HepG2 (cell line): ENCODE measurements around the gene SLC16A3. TPM values are rescaled to one million over a fixed set of nuclear protein-coding genes. Genes with fewer than 3 reads are reported as not detected.
A peak's percentile ranks its signal among the peaks of the same experiment; 100 is the strongest.

Experiments
- ARNT2 ChIP-seq: sonication (generic); formaldehyde crosslinking; IDR thresholded peaks from 2 replicates; pipeline ENCODE4 v1.8.0; 2022; ENCODE audit warnings: mild to moderate bottlenecking, low read depth, missing genetic modification reagents, moderate library complexity
- ARNTL ChIP-seq: sonication (generic); formaldehyde crosslinking; IDR thresholded peaks from 2 replicates; pipeline ENCODE4 v1.4.0; 2020; ENCODE audit warnings: mild to moderate bottlenecking, missing genetic modification reagents
- GMEB1 ChIP-seq: sonication (generic); formaldehyde crosslinking; IDR thresholded peaks from 2 replicates; pipeline ENCODE4 v1.5.1; 2020; ENCODE audit warnings: missing genetic modification reagents, mild to moderate bottlenecking, borderline replicate concordance
- KDM4B ChIP-seq: sonication (generic); formaldehyde crosslinking; IDR thresholded peaks from 2 replicates; pipeline ENCODE4 v1.4.0; 2020; ENCODE audit warnings: missing genetic modification reagents
- KDM6A ChIP-seq: IDR thresholded peaks from 2 replicates; pipeline ENCODE4 v1.6.1; 2016; ENCODE audit warnings: low read depth
- LBX2 ChIP-seq: sonication (generic); formaldehyde crosslinking; IDR thresholded peaks from 2 replicates; pipeline ENCODE4 v1.5.0; 2020; ENCODE audit warnings: missing genetic modification reagents, mild to moderate bottlenecking, borderline replicate concordance
- REPIN1 ChIP-seq: sonication (generic); formaldehyde crosslinking; IDR thresholded peaks from 2 replicates; pipeline ENCODE4 v1.8.0; 2022; ENCODE audit warnings: missing genetic modification reagents, low read depth, mild to moderate bottlenecking, borderline replicate concordance
- TEAD3 ChIP-seq: optimal IDR thresholded peaks from 2 replicates; pipeline ENCODE3; 2016; ENCODE audit warnings: borderline replicate concordance
- TFDP1 ChIP-seq: IDR thresholded peaks from 2 replicates; pipeline ENCODE4 v1.6.1; 2016; ENCODE audit warnings: missing compliant biosample characterization, missing genetic modification reagents, borderline replicate concordance
- TP53 ChIP-seq: sonication (generic); formaldehyde crosslinking; conservative IDR thresholded peaks from 2 replicates; pipeline ENCODE4 v1.4.0; 2020; ENCODE audit warnings: missing genetic modification reagents
- ZBTB40 ChIP-seq, 2 experiments: fragments of 450-650 bp in 1 of 2; sonication (generic) in 1 of 2; formaldehyde crosslinking in 1 of 2; IDR thresholded peaks; 2 replicates each; pipeline versions ENCODE4 v1.6.1 to v1.8.0; 2016 to 2022; ENCODE audit warnings: antibody characterized with exemption in 1 of 2, mild to moderate bottlenecking in 1 of 2, missing genetic modification reagents in 1 of 2
- ZFX ChIP-seq: sonication (generic); formaldehyde crosslinking; IDR thresholded peaks from 2 replicates; pipeline ENCODE4 v1.4.0; 2020; ENCODE audit warnings: mild to moderate bottlenecking, low read depth, missing genetic modification reagents, moderate library complexity
- ZNF501 ChIP-seq: sonication (generic); formaldehyde crosslinking; IDR thresholded peaks from 2 replicates; pipeline ENCODE4 v1.5.1; 2020; ENCODE audit warnings: mild to moderate bottlenecking, moderate library complexity, missing genetic modification reagents
- ZNF570 ChIP-seq: sonication (generic); formaldehyde crosslinking; IDR thresholded peaks from 2 replicates; pipeline ENCODE4 v1.4.0; 2020; ENCODE audit warnings: mild to moderate bottlenecking, missing genetic modification reagents, borderline replicate concordance
- ZNF781 ChIP-seq: sonication (generic); formaldehyde crosslinking; IDR thresholded peaks from 2 replicates; pipeline ENCODE4 v1.5.1; 2020; ENCODE audit warnings: borderline replicate concordance, mild to moderate bottlenecking, missing genetic modification reagents; ENCODE audit errors: not compliant biosample characterization
- polyA plus RNA-seq, 8 experiments: library from polyadenylated mRNA; depleted of rRNA in 3 of 8; stranded (reverse) in 7 of 8; unstranded in 1 of 8; fragments of >200 nt; fragmentation: Illumina TruSeq in 4 of 8; extraction: Trizol in 4 of 8; gene quantifications; 2 replicates each; pipeline versions ENCODE4 v1.2.1 to v1.2.3, GENCODE V29; 2011 to 2016; ENCODE audit warnings: low read depth in 4 of 8, missing spikeins in 1 of 8, mixed read lengths in 1 of 8; ENCODE audit not compliant: insufficient read depth in 1 of 8
- total RNA-seq, 5 experiments: library from RNA; depleted of rRNA; stranded (reverse); fragments of >200 nt; fragmentation: Illumina TruSeq; extraction: Trizol; gene quantifications; 2 replicates each; pipeline ENCODE4 v1.2.3, GENCODE V29; 2016; ENCODE audit warnings: low read depth in 1 of 5

Gene SLC16A3
- total and polyA plus RNA-seq, 2 of the 13 experiments (the other 11 are each of a cell fraction or from before 2014, with no cell fraction given), result 242 to 349 TPM

- TF ChIP-seq TFDP1 (peak; percentile 53; the same call in 1 of the 2 replicates), ZNF501 (CRISPR knock-in tag) (peak; percentile 85; the same call in 1 of the 2 replicates), ZFX (peak; percentile 93), REPIN1 (CRISPR knock-in tag) (peak; percentile 79; the same call in 1 of the 2 replicates), ZBTB40 (IDR thresholded peaks at IDR 0.05) (no peak), ZBTB40 (CRISPR knock-in tag; IDR thresholded peaks at IDR 0.05) (0 out of 2 replicates have a peak, but pooled peaks have one; percentile 18), ARNTL (CRISPR knock-in tag) (no peak), GMEB1 (CRISPR knock-in tag) (peak; percentile 40; the same call in 1 of the 2 replicates), TP53 (peak; percentile 34; the same call in 1 of the 2 replicates), TEAD3 (peak; percentile 77), ARNT2 (CRISPR knock-in tag) (peak; percentile 68), KDM6A (CRISPR knock-in tag) (no peak), ZNF570 (CRISPR knock-in tag) (no peak), LBX2 (CRISPR knock-in tag) (no peak; the same call in 1 of the 2 replicates), ZNF781 (CRISPR knock-in tag) (no peak), KDM4B (CRISPR knock-in tag) (peak; percentile 64; the same call in 1 of the 2 replicates)
These were observed 22.9 kb upstream of the SLC16A3 start (continued) for GRCh38 chr17:82205720-82206508.
